Osteoblast (primary cell): ENCODE results near the gene CXCL13. TPM values are rescaled to one million over a fixed set of nuclear protein-coding genes. Genes with fewer than 3 reads are reported as not detected.
A peak's percentile ranks its signal among the peaks of the same experiment; 100 is the strongest.

ENCODE experiments used
- DNase-seq: peaks from one replicate; pipeline ENCODE4 v3.0.0; 2011; ENCODE audit warnings: low spot score, mixed read lengths; ENCODE audit not compliant: insufficient read length; ENCODE audit errors: missing footprints
- H2AFZ ChIP-seq: 2 replicates; pipeline ENCODE4 v1.6.0; 2011; ENCODE audit warnings: mild to moderate bottlenecking, low read length
- H3K27ac ChIP-seq: 2 replicates; pipeline ENCODE4 v1.5.1; 2011; ENCODE audit warnings: mild to moderate bottlenecking, low read depth, low read length, moderate library complexity
- H3K27me3 ChIP-seq: 2 replicates; pipeline ENCODE4 v1.6.0; 2012; ENCODE audit warnings: mild to moderate bottlenecking, control low read depth, inconsistent platforms, low read length, moderate library complexity; ENCODE audit not compliant: insufficient read depth
- H3K36me3 ChIP-seq: 2 replicates; pipeline ENCODE4 v1.5.1; 2011; ENCODE audit warnings: mild to moderate bottlenecking, low read length, control low read depth, moderate library complexity; ENCODE audit not compliant: insufficient read depth
- H3K4me1 ChIP-seq: 2 replicates; pipeline ENCODE4 v1.5.1; 2011; ENCODE audit warnings: mild to moderate bottlenecking, low read length, control low read depth, moderate library complexity; ENCODE audit not compliant: insufficient read depth
- H3K4me2 ChIP-seq: 2 replicates; pipeline ENCODE4 v1.6.0; 2011; ENCODE audit warnings: mild to moderate bottlenecking, low read length; ENCODE audit not compliant: insufficient read depth
- H3K4me3 ChIP-seq: fragments of 200-600 bp; sonication (generic); 3 replicates; pipeline ENCODE4 v1.5.1; 2012; ENCODE audit warnings: mild to moderate bottlenecking, low read length, inconsistent platforms; ENCODE audit not compliant: insufficient read depth
- H3K79me2 ChIP-seq: 2 replicates; pipeline ENCODE4 v1.6.0; 2012; ENCODE audit warnings: mild to moderate bottlenecking, low read length, control low read depth, inconsistent platforms; ENCODE audit not compliant: insufficient read depth
- H3K9me3 ChIP-seq: 2 replicates; pipeline ENCODE4 v1.5.1; 2011; ENCODE audit warnings: low read depth, low read length, control low read depth
- H4K20me1 ChIP-seq: 2 replicates; pipeline ENCODE4 v1.6.0; 2012; ENCODE audit warnings: mild to moderate bottlenecking, low read length, control low read depth; ENCODE audit not compliant: insufficient read depth
- total RNA-seq: library from RNA; depleted of rRNA; stranded (reverse); fragments of >200 nt; gene quantifications from 2 replicates; pipeline ENCODE4 v1.2.3, GENCODE V29; 2012
- TF ChIP-seq, protein P1 (sequence below): IDR thresholded peaks from 2 replicates; pipeline ENCODE4 v1.5.1; 2011; ENCODE audit warnings: mild to moderate bottlenecking, low read depth, low read length, moderate library complexity; ENCODE audit errors: extremely low read depth

CXCL13 gene
- total RNA-seq, 1 donor, result not detected

DNA sequence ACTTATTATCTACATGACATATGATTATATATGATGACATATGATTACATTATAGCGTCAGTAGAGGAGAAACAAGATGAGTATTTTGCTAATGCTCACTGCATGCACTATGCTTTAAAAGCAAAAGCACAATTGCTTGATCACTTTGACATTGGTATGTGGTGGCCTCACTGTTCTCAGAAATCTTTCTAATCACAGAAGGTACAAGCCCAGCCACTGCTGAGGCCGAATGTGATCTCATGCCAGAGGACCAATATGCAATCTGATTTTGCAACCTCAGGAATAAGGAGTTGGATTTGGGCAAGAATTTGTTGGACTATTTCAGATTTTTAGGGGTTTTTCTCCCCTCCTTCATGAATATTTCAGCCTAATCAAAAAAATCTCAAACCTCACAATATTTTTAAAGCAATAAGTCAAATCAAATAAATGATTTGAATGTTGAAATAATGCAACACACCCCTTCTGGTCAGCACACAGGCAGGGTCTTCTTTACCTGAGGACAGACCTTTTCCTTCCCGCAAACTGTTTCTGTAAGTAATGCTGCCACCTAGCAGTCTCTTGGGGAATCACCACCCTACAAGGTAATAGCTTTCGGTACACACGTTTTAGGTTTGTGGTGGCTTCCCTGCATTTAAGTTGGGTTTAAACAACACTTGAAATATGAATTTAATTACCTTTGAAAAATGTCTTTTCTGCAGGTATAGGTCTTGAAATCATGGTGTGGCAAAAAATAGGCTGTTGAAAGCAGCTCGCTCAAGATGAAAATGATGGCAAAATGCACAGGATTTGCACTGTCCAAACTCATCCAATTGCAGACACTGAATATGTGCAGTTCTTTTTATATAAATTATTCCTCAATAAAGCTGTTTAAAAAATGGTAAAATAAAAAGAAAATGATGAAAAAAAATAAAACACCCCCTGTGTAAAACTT is 4.8 kb upstream of the CXCL13 start:
- Histone ChIP-seq H4K20me1 (no peaks in the 10 kb centered on the region), H3K9me3 (no peaks in the 10 kb centered on the region), H2AFZ (no peak overlapping the region), H3K36me3 (no peaks in the 10 kb centered on the region), H3K4me3 (no peak overlapping the region), H3K27ac (no peak overlapping the region), H3K4me1 (no peaks in the 10 kb centered on the region), H3K4me2 (no peak overlapping the region), H3K27me3 (peaks cover 37% of the 10 kb centered on the region), H3K79me2 (no peaks in the 10 kb centered on the region)
- TF ChIP-seq, protein P1, sequence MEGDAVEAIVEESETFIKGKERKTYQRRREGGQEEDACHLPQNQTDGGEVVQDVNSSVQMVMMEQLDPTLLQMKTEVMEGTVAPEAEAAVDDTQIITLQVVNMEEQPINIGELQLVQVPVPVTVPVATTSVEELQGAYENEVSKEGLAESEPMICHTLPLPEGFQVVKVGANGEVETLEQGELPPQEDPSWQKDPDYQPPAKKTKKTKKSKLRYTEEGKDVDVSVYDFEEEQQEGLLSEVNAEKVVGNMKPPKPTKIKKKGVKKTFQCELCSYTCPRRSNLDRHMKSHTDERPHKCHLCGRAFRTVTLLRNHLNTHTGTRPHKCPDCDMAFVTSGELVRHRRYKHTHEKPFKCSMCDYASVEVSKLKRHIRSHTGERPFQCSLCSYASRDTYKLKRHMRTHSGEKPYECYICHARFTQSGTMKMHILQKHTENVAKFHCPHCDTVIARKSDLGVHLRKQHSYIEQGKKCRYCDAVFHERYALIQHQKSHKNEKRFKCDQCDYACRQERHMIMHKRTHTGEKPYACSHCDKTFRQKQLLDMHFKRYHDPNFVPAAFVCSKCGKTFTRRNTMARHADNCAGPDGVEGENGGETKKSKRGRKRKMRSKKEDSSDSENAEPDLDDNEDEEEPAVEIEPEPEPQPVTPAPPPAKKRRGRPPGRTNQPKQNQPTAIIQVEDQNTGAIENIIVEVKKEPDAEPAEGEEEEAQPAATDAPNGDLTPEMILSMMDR, result peak; percentile 85
- no peak for DNase-seq

DNA sequence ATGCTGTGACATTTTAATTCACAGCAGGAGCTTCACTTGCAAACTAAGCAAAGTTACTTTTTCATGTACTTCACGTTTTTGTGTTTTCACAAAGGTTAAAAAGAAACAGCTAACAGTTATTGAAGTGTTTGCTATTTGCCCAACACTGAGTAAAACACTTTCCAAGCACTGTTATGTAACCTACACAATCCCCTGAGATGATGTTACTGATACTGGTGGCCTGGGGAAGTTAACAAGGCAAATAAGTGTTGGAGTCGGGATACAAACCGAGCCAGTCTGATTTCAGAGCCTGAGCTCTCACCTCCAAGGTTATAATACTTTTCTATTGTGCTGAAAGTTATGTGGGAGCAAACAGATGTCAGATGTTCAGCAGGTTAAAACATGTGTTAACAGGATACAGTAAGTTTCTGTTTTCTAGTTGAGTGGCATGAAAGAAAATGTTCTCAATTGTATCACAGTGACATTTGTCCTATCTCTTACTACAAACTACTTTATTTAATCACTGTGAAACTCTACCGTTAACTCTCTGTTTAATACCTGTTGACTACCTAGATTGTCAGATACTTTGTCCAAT is 3.9 kb upstream of the CXCL13 start:
- Histone ChIP-seq H3K9me3 (no peaks in the 10 kb centered on the region), H2AFZ (no peak overlapping the region)

DNA sequence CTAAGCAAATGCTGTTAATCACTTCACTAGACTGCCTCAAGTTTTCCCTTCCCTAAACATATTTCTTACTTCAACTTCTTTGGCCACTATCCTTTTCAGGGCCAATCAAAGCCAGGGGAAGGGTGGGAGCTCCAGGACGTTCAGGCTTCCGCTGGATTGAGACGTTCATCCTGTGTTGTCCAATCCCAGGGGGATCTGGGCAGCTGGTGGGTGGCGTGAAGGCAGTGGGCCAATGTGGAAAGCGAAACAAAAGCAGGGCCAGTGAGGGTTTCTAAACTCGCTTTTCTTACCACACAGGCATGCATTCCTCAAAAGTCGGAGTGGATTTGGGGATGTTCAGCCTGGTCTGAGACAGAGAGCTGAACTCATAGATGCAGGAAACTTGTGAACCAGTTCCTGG is 7.6 kb downstream of the CXCL13 start:
- peak overlapping the region; percentile 47 for H3K4me3 ChIP-seq
- no peaks in the 10 kb centered on the region for H4K20me1 ChIP-seq
- no peaks in the 10 kb centered on the region for H3K79me2 ChIP-seq
- no peaks in the 10 kb centered on the region for H3K9me3 ChIP-seq
- no peak overlapping the region for H3K27ac ChIP-seq
- H3K4me2 ChIP-seq, result peak overlapping the region; percentile 80
- no peak for DNase-seq
- peaks cover 4% of the 10 kb centered on the region for H3K4me1 ChIP-seq
- TF ChIP-seq, protein P1, result no peak
- H3K36me3 ChIP-seq, result no peaks in the 10 kb centered on the region
- peak overlapping the region; percentile 78 for H2AFZ ChIP-seq
- peaks cover 39% of the 10 kb centered on the region for H3K27me3 ChIP-seq

More for the DNA sequence above, 3.9 kb upstream of the CXCL13 start:
- no peak overlapping the region for H3K4me2 ChIP-seq
- no peaks in the 10 kb centered on the region for H3K4me1 ChIP-seq
- no peaks in the 10 kb centered on the region for H4K20me1 ChIP-seq
- no peak overlapping the region for H3K4me3 ChIP-seq
- TF ChIP-seq, protein P1, result no peak
- no peak for DNase-seq
- H3K36me3 ChIP-seq, result no peaks in the 10 kb centered on the region
- H3K27ac ChIP-seq, result no peak overlapping the region
- H3K79me2 ChIP-seq, result no peaks in the 10 kb centered on the region
- H3K27me3 ChIP-seq, result peaks cover 44% of the 10 kb centered on the region

DNA sequence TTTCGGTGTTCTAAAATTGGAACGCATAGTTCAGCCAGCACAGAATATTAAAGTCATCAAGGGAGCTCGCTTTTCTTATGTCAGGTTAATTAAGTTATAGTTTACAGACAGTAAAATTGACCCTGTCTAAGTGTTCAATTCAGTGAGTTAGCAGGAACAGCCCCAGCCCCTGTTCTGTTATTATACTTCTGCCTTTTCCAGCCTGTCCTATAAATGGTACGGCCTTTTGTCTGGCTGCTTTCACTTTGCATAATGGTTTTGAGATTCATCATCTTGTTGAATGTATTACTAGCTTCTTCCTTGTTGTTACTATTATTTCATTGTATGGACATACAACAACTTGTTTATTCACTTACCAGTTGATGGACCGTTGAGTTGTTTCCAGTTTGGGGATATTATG is 9.5 kb downstream of the CXCL13 start:
- no peak overlapping the region for H3K4me3 ChIP-seq
- H3K4me1 ChIP-seq, result peaks cover 4% of the 10 kb centered on the region
- H3K27ac ChIP-seq, result no peak overlapping the region
- TF ChIP-seq, protein P1, result no peak
- no peaks in the 10 kb centered on the region for H3K9me3 ChIP-seq
- H3K27me3 ChIP-seq, result peaks cover 32% of the 10 kb centered on the region
- no peak for DNase-seq
- H2AFZ ChIP-seq, result no peak overlapping the region
- no peaks in the 10 kb centered on the region for H4K20me1 ChIP-seq
- no peaks in the 10 kb centered on the region for H3K79me2 ChIP-seq
- no peaks in the 10 kb centered on the region for H3K36me3 ChIP-seq
- H3K4me2 ChIP-seq, result no peak overlapping the region
